K562 (cell line): Measurements from ENCODE around the gene LEPR. TPM values are rescaled to one million over a fixed set of nuclear protein-coding genes. Genes with fewer than 3 reads are reported as not detected.

Experiments used
- ATAC-seq: fragments of 200-7000 bp; cut with Tn5 transposase; 3 replicates; pipeline ENCODE4 v1.9.1; 2020; ENCODE audit warnings: moderate library complexity
- BruUV-seq: library from RNA; stranded (reverse); fragments of 400-500 nt; replicated peaks from 2 replicates; lab custom pipeline; 2021; lab: Mats Ljungman, UMichigan
- CTCF ChIA-PET: fragments of 300-600 bp; formaldehyde crosslinking; extraction: SDS; loops from one replicate; lab custom pipeline; 2021; ENCODE audit warnings: low intra/inter-chr PET ratio; lab: Yijun Ruan, JAX
- POLR2A ChIA-PET: fragments of 300-600, 350-650 bp; sonication (Branson Sonifier 250); formaldehyde crosslinking; extraction: SDS; loops from one replicate; lab custom pipeline; 2021; ENCODE audit warnings: antibody characterized with exemption, inconsistent platforms; lab: Yijun Ruan, JAX
- DNase-seq, 4 experiments: peaks; one replicate each; pipeline versions ENCODE4 v3.0.0 to v3.0.0-alpha.2; 2011 to 2018; ENCODE audit warnings: low spot score in 3 of 4, mixed read lengths in 3 of 4; ENCODE audit errors: extremely low read depth in 1 of 4
- FAIRE-seq: peaks from 2 replicates; lab custom pipeline; 2011; peaks lifted over from hg19 to GRCh38; lab: Jason Lieb, UNC
- H2AFZ ChIP-seq: 2 replicates; pipeline ENCODE4 v1.6.0; 2011; ENCODE audit warnings: low read depth, low read length, control low read depth, inconsistent platforms
- H3K27ac ChIP-seq: fragments of 200-600 bp; 3 replicates; pipeline ENCODE4 v1.8.0; 2011; ENCODE audit warnings: low read depth, mild to moderate bottlenecking, control low read depth, inconsistent platforms, low read length, moderate library complexity, mixed read lengths; ENCODE audit errors: extremely low read depth
- H3K27me3 ChIP-seq, 2 experiments: fragments of 300-600 bp in 1 of 2; 2 replicates in 1 of 2; 3 replicates in 1 of 2; pipeline versions ENCODE4 v1.6.0 to v1.8.0; 2011; ENCODE audit warnings: inconsistent platforms in 2 of 2, low read length in 2 of 2, mild to moderate bottlenecking in 1 of 2, mixed read lengths in 1 of 2, moderate library complexity in 1 of 2; ENCODE audit not compliant: control insufficient read depth in 2 of 2, insufficient read depth in 2 of 2
- H3K36me3 ChIP-seq: fragments of 300-600 bp; 3 replicates; pipeline ENCODE4 v1.8.0; 2011; ENCODE audit warnings: mild to moderate bottlenecking, low read length, inconsistent platforms; ENCODE audit not compliant: control insufficient read depth, insufficient read depth
- H3K4me1 ChIP-seq, 2 experiments: fragments of 200-600 bp in 1 of 2; replicated peaks in 1 of 2; 2 replicates in 1 of 2; 3 replicates in 1 of 2; pipeline versions ENCODE4 v1.5.1 to v1.8.0; 2011; ENCODE audit warnings: inconsistent platforms in 2 of 2, low read length in 2 of 2, mild to moderate bottlenecking in 1 of 2, mixed read lengths in 1 of 2, moderate library complexity in 1 of 2; ENCODE audit not compliant: control insufficient read depth in 2 of 2, insufficient read depth in 2 of 2
- H3K4me2 ChIP-seq: 2 replicates; pipeline ENCODE4 v1.6.1; 2011; ENCODE audit warnings: low read length, control low read depth, inconsistent platforms, mixed read lengths; ENCODE audit not compliant: insufficient read depth
- H3K4me3 ChIP-seq: fragments of 200-600 bp; sonication (generic), shearing (Covaris generic); 2 replicates; pipeline ENCODE4 v1.5.1; 2016; ENCODE audit warnings: control low read depth, inconsistent platforms
- H3K79me2 ChIP-seq: fragments of 200-600 bp; 3 replicates; pipeline ENCODE4 v1.8.0; 2011; ENCODE audit warnings: low read length, inconsistent platforms; ENCODE audit not compliant: control insufficient read depth, insufficient read depth
- H3K9ac ChIP-seq, 2 experiments: 2 replicates each; pipeline versions ENCODE4 v1.6.0 to v1.6.1; 2011; ENCODE audit warnings: low read depth in 2 of 2, low read length in 2 of 2, control low read depth in 1 of 2, inconsistent platforms in 1 of 2, mild to moderate bottlenecking in 1 of 2, mixed read lengths in 1 of 2; ENCODE audit not compliant: insufficient read depth in 1 of 2
- H3K9me1 ChIP-seq: one replicate; pipeline ENCODE4 v1.6.0; 2011; ENCODE audit warnings: inconsistent platforms, mild to moderate bottlenecking, low read length, moderate library complexity; ENCODE audit not compliant: control insufficient read depth, insufficient read depth
- H3K9me3 ChIP-seq: replicated peaks from 2 replicates; pipeline ENCODE4 v1.5.1; 2011; ENCODE audit warnings: low read depth, low read length, inconsistent platforms; ENCODE audit not compliant: control insufficient read depth, insufficient read depth
- H4K20me1 ChIP-seq: replicated peaks from 2 replicates; pipeline ENCODE4 v1.6.1; 2011; ENCODE audit warnings: low read length, inconsistent platforms, mixed read lengths; ENCODE audit not compliant: control insufficient read depth, insufficient read depth
- AFF1 ChIP-seq, 2 experiments: fragments of 450-650 bp; IDR thresholded peaks; 2 replicates each; pipeline ENCODE4 v1.6.1; 2018; ENCODE audit warnings: mild to moderate bottlenecking in 2 of 2, low read depth in 1 of 2; ENCODE audit not compliant: partially characterized antibody in 2 of 2
- ELK3 ChIP-seq: fragments of 450-650 bp; formaldehyde crosslinking; IDR thresholded peaks from 2 replicates; pipeline ENCODE4 v1.4.0; 2020; ENCODE audit warnings: mild to moderate bottlenecking
- GATA2 ChIP-seq: sonication (generic); formaldehyde crosslinking; IDR thresholded peaks from 2 replicates; pipeline ENCODE4 v1.4.0; 2020; ENCODE audit warnings: mild to moderate bottlenecking, missing genetic modification reagents
- ILF3 ChIP-seq: fragments of 450-650 bp; IDR thresholded peaks from 2 replicates; pipeline ENCODE4 v1.6.1; 2018; ENCODE audit warnings: antibody characterized with exemption, mild to moderate bottlenecking, moderate library complexity, borderline replicate concordance
- MCM3 ChIP-seq: fragments of 450-650 bp; IDR thresholded peaks from 2 replicates; pipeline ENCODE4 v1.6.1; 2016
- MCM5 ChIP-seq: fragments of 450-650 bp; IDR thresholded peaks from 2 replicates; pipeline ENCODE4 v1.6.1; 2016; ENCODE audit warnings: low read depth
- PHF21A ChIP-seq: fragments of 450-650 bp; IDR thresholded peaks from 2 replicates; pipeline ENCODE4 v1.6.1; 2017; ENCODE audit warnings: low read depth, borderline replicate concordance
- PREB ChIP-seq: sonication (generic); formaldehyde crosslinking; IDR thresholded peaks from 2 replicates; pipeline ENCODE4 v1.8.1; 2023; ENCODE audit warnings: mild to moderate bottlenecking, missing genetic modification reagents
- PTTG1 ChIP-seq: fragments of 450-650 bp; IDR thresholded peaks from 2 replicates; pipeline ENCODE4 v1.6.1; 2016; ENCODE audit warnings: low read depth, mild to moderate bottlenecking, missing genetic modification characterization, missing compliant biosample characterization
- PYGO2 ChIP-seq: fragments of 450-650 bp; IDR thresholded peaks from 2 replicates; pipeline ENCODE4 v1.6.1; 2016; ENCODE audit warnings: mild to moderate bottlenecking, missing genetic modification characterization, moderate library complexity, missing compliant biosample characterization
- SLC30A9 ChIP-seq: fragments of 250-450 bp; sonication (Bioruptor Pico); IDR thresholded peaks from 2 replicates; pipeline ENCODE4 v1.8.0; 2022; ENCODE audit warnings: mild to moderate bottlenecking, moderate library complexity
- SMAD1 ChIP-seq: fragments of 150-350 bp; IDR thresholded peaks from 2 replicates; pipeline ENCODE4 v1.6.1; 2014; ENCODE audit warnings: low read length, low read depth; ENCODE audit not compliant: partially characterized antibody
- TAF7 ChIP-seq: fragments of 450-650 bp; IDR thresholded peaks from 2 replicates; pipeline ENCODE4 v1.6.1; 2016; ENCODE audit warnings: missing genetic modification characterization, missing compliant biosample characterization
- TCF7L2 ChIP-seq: fragments of 150-350 bp; IDR thresholded peaks from 2 replicates; pipeline ENCODE4 v1.6.1; 2016; ENCODE audit warnings: low read depth, mild to moderate bottlenecking, low read length, moderate library complexity
- ZNF224 ChIP-seq: sonication (generic); formaldehyde crosslinking; IDR thresholded peaks from 2 replicates; pipeline ENCODE4 v1.8.0; 2022; ENCODE audit warnings: mild to moderate bottlenecking, missing genetic modification reagents
- ZNF277 ChIP-seq: fragments of 250-450 bp; sonication (Bioruptor Pico); IDR thresholded peaks from 2 replicates; pipeline ENCODE4 v1.8.0; 2022; ENCODE audit warnings: inconsistent platforms, mild to moderate bottlenecking, moderate library complexity, borderline replicate concordance
- WGBS: fragments of 100-300 bp; shearing (Covaris generic); methylation state at CpG from one replicate; pipeline ENCODE4 v1.1.6; 2016; ENCODE audit warnings: low coverage, mixed read lengths; ENCODE audit not compliant: insufficient coverage; ENCODE audit errors: missing lambda C conversion rate; 5-methylcytosine and 5-hydroxymethylcytosine counted together
- in situ Hi-C: fragments of 300-500 bp; cut with MboI; formaldehyde crosslinking; loops from 4 replicates; pipeline ENCODE4 v1.15.0; 2018; ENCODE audit warnings: inconsistent platforms, mixed read lengths
- intact Hi-C: fragments of 100-400 bp; cut with micrococcal nuclease; formaldehyde crosslinking; loops from 2 replicates; pipeline ENCODE4 v1.14.2; 2022
- polyA plus RNA-seq, 8 experiments: library from polyadenylated mRNA; depleted of rRNA in 4 of 8; stranded (reverse) in 5 of 8; unstranded in 3 of 8; fragments of >200 nt; fragmentation: Nextera tagmentation in 2 of 8; fragmentation: Illumina TruSeq in 1 of 8; extraction: Ambion mirVana in 2 of 8; extraction: Trizol in 1 of 8; gene quantifications; 2 replicates each; pipeline versions ENCODE4 v1.2.1 to v1.2.3, GENCODE V29; 2011 to 2014; ENCODE audit warnings: inconsistent platforms in 1 of 8, missing spikeins in 1 of 8
- total RNA-seq, 7 experiments: library from RNA; depleted of rRNA in 6 of 7; stranded (reverse); fragments of >200 nt in 6 of 7; fragmentation: Illumina TruSeq in 2 of 7; extraction: Trizol in 2 of 7; gene quantifications; 2 replicates each; pipeline versions ENCODE4 v1.2.1 to v1.2.3, GENCODE V29; 2011 to 2021; ENCODE audit warnings: low replicate concordance in 1 of 7

LEPR gene
- total and polyA plus RNA-seq, 9 of the 15 experiments (the other 6 are each of a cell fraction or from before 2014, with no cell fraction given), result 12.2 to 111 (median 43.1) TPM

- in situ Hi-C loops (no loop called here), intact Hi-C loops (no loop called here)
- H3K4me2 ChIP-seq, result no peak overlapping the region
- ChIA-PET CTCF (no interaction called here), POLR2A (interaction anchor here (0.5 to 3.9 kb wide), 3 partner anchors 10 to 41 kb away, joined by 3 to 11 read pairs (median 10); no protein-coding TSS in a partner anchor)
- no peak overlapping the region for H3K4me3 ChIP-seq
- no peaks in the 10 kb centered on the region; the same call in 2 of the 3 replicates for H3K79me2 ChIP-seq
- H3K9me1 ChIP-seq, result no peaks in the 10 kb centered on the region
- H2AFZ ChIP-seq, result no peak overlapping the region
- DNase-seq (no peak), ATAC-seq (no peak), FAIRE-seq (no peak)
- H3K4me1 ChIP-seq, result no peaks in the 10 kb centered on the region
- 75% methylated on average over 1 of the region's 1 CpG for WGBS
- H3K27ac ChIP-seq, result peak overlapping the region; percentile 25; the same call in 2 of the 3 replicates
- H3K9ac ChIP-seq, result no peak overlapping the region
- peaks cover 98% of the 10 kb centered on the region for H3K36me3 ChIP-seq
- H4K20me1 ChIP-seq, result no peaks in the 10 kb centered on the region
- no TSS peak for BruUV-seq
- H3K27me3 ChIP-seq, result no peaks in the 10 kb centered on the region
- no peaks in the 10 kb centered on the region for H3K9me3 ChIP-seq
- TF ChIP-seq PYGO2 (tag) (no peak), ELK3 (CRISPR knock-in tag) (no peak), ZNF224 (CRISPR knock-in tag) (no peak), PTTG1 (no peak), ILF3 (no peak), GATA2 (CRISPR knock-in tag) (no peak), PREB (no peak), ZNF277 (CRISPR knock-in tag) (no peak), MCM5 (no peak), TAF7 (tag) (no peak), MCM3 (no peak), AFF1 (IDR thresholded peaks at IDR 0.05; ENCODE audit: low read depth in 1 of 2, partially characterized antibody in 2 of 2) (no peak), SMAD1 (no peak), PHF21A (no peak), TCF7L2 (no peak), SLC30A9 (CRISPR knock-in tag) (no peak)
These were observed 26.5 kb upstream of the LEPR start for GRCh38 chr1:65393928-65394327.
